B cell (primary cell): Measurements from ENCODE around the gene BIRC7. TPM values are rescaled to one million over a fixed set of nuclear protein-coding genes. Genes with fewer than 3 reads are reported as not detected.

Experiments used
- ATAC-seq: fragments of 200-7000 bp; cut with Tn5 transposase; one replicate; pipeline ENCODE4 v1.10.0; 2021; ENCODE audit warnings: low read depth, mild to moderate bottlenecking, moderate number of reproducible peaks, moderate library complexity
- CTCF ChIA-PET: fragments of 350-600 bp; sonication (Branson Sonifier 250); formaldehyde crosslinking; loops from one replicate; lab custom pipeline; 2021; ENCODE audit warnings: antibody characterized with exemption, inconsistent platforms; lab: Charles Lee
- POLR2A ChIA-PET: fragments of 350-600 bp; sonication (Branson Sonifier 250); formaldehyde crosslinking; loops from one replicate; lab custom pipeline; 2021; ENCODE audit warnings: antibody characterized with exemption; lab: Charles Lee
- DNase-seq: peaks from one replicate; pipeline ENCODE4 v3.0.0; 2013
- H2AFZ ChIP-seq: 2 replicates; pipeline ENCODE4 v1.6.1; 2012; ENCODE audit warnings: mild to moderate bottlenecking, low read depth, low read length; ENCODE audit not compliant: insufficient read depth, poor library complexity, severe bottlenecking
- H3K27ac ChIP-seq, 2 donors: 1 replicate in 1 of 2; 2 replicates in 1 of 2; pipeline ENCODE4 v1.5.1; 2012 to 2013; ENCODE audit warnings: low read length in 2 of 2, mild to moderate bottlenecking in 2 of 2, moderate library complexity in 1 of 2
- H3K27me3 ChIP-seq, 4 experiments: fragments of 200-600 bp in 1 of 4; sonication (generic) in 1 of 4; replicated peaks in 1 of 4; 1 replicate in 2 of 4; 2 replicates in 2 of 4; pipeline versions ENCODE4 v1.6.1 to v1.7.0; 2013 to 2016; ENCODE audit warnings: low read length in 3 of 4, mild to moderate bottlenecking in 2 of 4, mixed read lengths in 1 of 4, moderate library complexity in 1 of 4; ENCODE audit not compliant: insufficient read depth in 4 of 4, control insufficient read depth in 3 of 4; ENCODE audit errors: control extremely low read depth in 1 of 4
- H3K36me3 ChIP-seq, 2 experiments: replicated peaks in 1 of 2; 1 replicate in 1 of 2; 2 replicates in 1 of 2; pipeline versions ENCODE4 v1.6.1 to v1.7.1; 2013; ENCODE audit warnings: low read length in 1 of 2; ENCODE audit not compliant: insufficient read depth in 2 of 2, control insufficient read depth in 1 of 2; ENCODE audit errors: control extremely low read depth in 1 of 2, extremely low read depth in 1 of 2
- H3K4me1 ChIP-seq, 2 donors: fragments of 200-600 bp in 1 of 2; sonication (generic) in 1 of 2; 1 replicate in 1 of 2; 2 replicates in 1 of 2; pipeline versions ENCODE4 v1.5.1 to v1.6.1; 2013 to 2017; ENCODE audit warnings: low read length in 2 of 2; ENCODE audit not compliant: control insufficient read depth in 2 of 2, insufficient read depth in 2 of 2
- H3K4me2 ChIP-seq: replicated peaks from 2 replicates; pipeline ENCODE3; 2012; ENCODE audit warnings: mild to moderate bottlenecking, low read depth, low read length; ENCODE audit not compliant: poor library complexity, severe bottlenecking
- H3K4me3 ChIP-seq, 5 experiments: fragments of 200-600 bp in 1 of 5; sonication (generic) in 1 of 5; 1 replicate in 3 of 5; 2 replicates in 2 of 5; pipeline versions ENCODE4 v1.5.1 to v1.7.0; 2011 to 2016; ENCODE audit warnings: low read length in 4 of 5, mild to moderate bottlenecking in 4 of 5, low read depth in 2 of 5, control low read depth in 1 of 5, moderate library complexity in 1 of 5; ENCODE audit not compliant: insufficient read depth in 1 of 5; ENCODE audit errors: control extremely low read depth in 1 of 5, extremely low read depth in 1 of 5
- H3K79me2 ChIP-seq: fragments of 200-600 bp; sonication (generic); one replicate; pipeline ENCODE4 v1.6.0; 2016; ENCODE audit warnings: low read length; ENCODE audit not compliant: control insufficient read depth, insufficient read depth
- H3K9ac ChIP-seq: fragments of 200-600 bp; sonication (generic); 2 replicates; pipeline ENCODE4 v1.6.1; 2017; ENCODE audit warnings: mild to moderate bottlenecking, low read length, moderate library complexity
- H3K9me3 ChIP-seq, 3 donors: one replicate each; pipeline versions ENCODE4 v1.6.1 to v1.7.1; 2013; ENCODE audit warnings: low read length in 2 of 3; ENCODE audit not compliant: control insufficient read depth in 2 of 3, insufficient read depth in 1 of 3; ENCODE audit errors: control extremely low read depth in 1 of 3
- H4K20me1 ChIP-seq: 2 replicates; pipeline ENCODE4 v1.6.0; 2012; ENCODE audit warnings: mild to moderate bottlenecking, low read length; ENCODE audit not compliant: insufficient read depth, control insufficient read depth, poor library complexity, severe bottlenecking
- H3K27ac Mint-ChIP-seq: one replicate; pipeline ENCODE4 v1.8.0; 2021; ENCODE audit warnings: mixed read lengths
- H3K27me3 Mint-ChIP-seq: one replicate; pipeline ENCODE4 v1.8.0; 2021; ENCODE audit warnings: mixed read lengths
- H3K4me1 Mint-ChIP-seq: one replicate; pipeline ENCODE4 v1.8.0; 2021; ENCODE audit warnings: mixed read lengths
- H3K4me3 Mint-ChIP-seq: one replicate; pipeline ENCODE4 v1.8.0; 2021; ENCODE audit warnings: mixed read lengths
- H3K9me3 Mint-ChIP-seq: one replicate; pipeline ENCODE4 v1.8.0; 2022; ENCODE audit warnings: mixed read lengths; ENCODE audit not compliant: insufficient read depth
- EZH2 ChIP-seq: IDR thresholded peaks from 2 replicates; pipeline ENCODE4 v1.6.1; 2012; ENCODE audit warnings: borderline replicate concordance, low read depth, mild to moderate bottlenecking, moderate library complexity, low read length; ENCODE audit not compliant: insufficient read depth, poor library complexity, severe bottlenecking
- WGBS: methylation state at CpG from one replicate; pipeline ENCODE4 v1.1.5; 2013; ENCODE audit warnings: missing lambda C conversion rate; ENCODE audit not compliant: insufficient coverage; 5-methylcytosine and 5-hydroxymethylcytosine counted together
- intact Hi-C: fragments of 100-400 bp; cut with micrococcal nuclease; formaldehyde crosslinking; loops from one replicate; pipeline ENCODE4 v1.10.0; 2022
- polyA plus RNA-seq: library from polyadenylated mRNA; depleted of rRNA; stranded (reverse); fragments of >200 nt; gene quantifications from 2 replicates; pipeline ENCODE4 v1.2.3, GENCODE V29; 2012
- total RNA-seq, 2 donors: library from RNA; stranded (reverse); fragments of 120-200 nt in 1 of 2; gene quantifications; 1 replicate in 1 of 2; 2 replicates in 1 of 2; pipeline versions ENCODE4 v1.2.3 to v1.2.4, GENCODE V29; 2013 to 2022
- TF ChIP-seq, protein P1 (sequence below): fragments of 200-600 bp; IDR thresholded peaks from one replicate; pipeline ENCODE4 v1.8.0; 2022; ENCODE audit warnings: antibody characterized with exemption, mild to moderate bottlenecking

BIRC7 gene
- total and polyA plus RNA-seq, 2 donors (not counting 1 experiment from before 2014, with no cell fraction given) = 0.12 TPM; not detected in 1

DNA sequence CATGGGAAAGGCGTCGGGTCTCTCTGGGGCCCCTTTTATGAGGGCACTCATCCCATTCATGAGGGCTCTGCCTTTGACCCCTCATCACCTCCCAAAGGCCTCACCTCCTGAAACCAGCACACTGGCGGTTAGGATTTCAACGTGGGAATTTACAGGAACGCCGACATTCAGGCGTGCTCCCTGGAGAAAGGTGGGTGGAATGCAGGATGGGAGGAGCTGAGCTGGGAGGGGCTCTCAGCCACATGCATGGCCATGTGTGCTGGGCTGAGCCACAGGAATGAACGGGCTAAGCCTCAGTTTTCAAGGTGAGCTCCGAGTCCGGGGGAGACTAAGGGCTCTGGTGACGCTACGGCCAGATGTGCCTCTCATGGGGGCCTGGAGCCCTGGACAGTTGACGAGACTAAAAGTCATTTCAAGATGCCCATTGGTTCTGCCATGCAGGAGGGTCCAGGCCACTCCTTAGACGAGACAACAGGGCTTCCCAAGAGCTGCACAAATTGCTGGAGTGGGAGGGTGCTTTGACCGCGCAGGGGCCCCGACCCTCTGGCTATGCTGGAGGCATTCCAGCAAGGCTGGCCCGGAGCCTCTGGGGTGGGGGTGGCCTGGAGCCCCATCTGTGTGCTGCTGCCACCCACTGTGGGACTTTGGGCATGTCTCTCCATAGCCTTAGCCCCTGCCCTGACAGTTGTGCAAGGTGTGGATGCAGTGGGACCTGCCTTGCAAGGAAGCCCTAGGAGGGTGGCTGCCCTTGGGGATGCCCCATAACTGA lies 33.1 kb downstream of the BIRC7 start:
- H3K27me3 ChIP-seq = peaks cover 0 to 5% (median 1%) of the 10 kb centered on the region in 4 experiments
- no peak overlapping the region for H3K9ac ChIP-seq
- H3K4me3 ChIP-seq = no peak overlapping the region
- intact Hi-C loops = no loop called here
- POLR2A ChIA-PET = no interaction called here
- Mint-ChIP-seq H3K27me3 (peaks cover 18% of the 10 kb centered on the region), H3K4me1 (peaks cover 16% of the 10 kb centered on the region), H3K4me3 (no peak overlapping the region), H3K27ac (no peak overlapping the region), H3K9me3 (no peaks in the 10 kb centered on the region)
- TF ChIP-seq EZH2 = no peak
- TF ChIP-seq, protein P1, sequence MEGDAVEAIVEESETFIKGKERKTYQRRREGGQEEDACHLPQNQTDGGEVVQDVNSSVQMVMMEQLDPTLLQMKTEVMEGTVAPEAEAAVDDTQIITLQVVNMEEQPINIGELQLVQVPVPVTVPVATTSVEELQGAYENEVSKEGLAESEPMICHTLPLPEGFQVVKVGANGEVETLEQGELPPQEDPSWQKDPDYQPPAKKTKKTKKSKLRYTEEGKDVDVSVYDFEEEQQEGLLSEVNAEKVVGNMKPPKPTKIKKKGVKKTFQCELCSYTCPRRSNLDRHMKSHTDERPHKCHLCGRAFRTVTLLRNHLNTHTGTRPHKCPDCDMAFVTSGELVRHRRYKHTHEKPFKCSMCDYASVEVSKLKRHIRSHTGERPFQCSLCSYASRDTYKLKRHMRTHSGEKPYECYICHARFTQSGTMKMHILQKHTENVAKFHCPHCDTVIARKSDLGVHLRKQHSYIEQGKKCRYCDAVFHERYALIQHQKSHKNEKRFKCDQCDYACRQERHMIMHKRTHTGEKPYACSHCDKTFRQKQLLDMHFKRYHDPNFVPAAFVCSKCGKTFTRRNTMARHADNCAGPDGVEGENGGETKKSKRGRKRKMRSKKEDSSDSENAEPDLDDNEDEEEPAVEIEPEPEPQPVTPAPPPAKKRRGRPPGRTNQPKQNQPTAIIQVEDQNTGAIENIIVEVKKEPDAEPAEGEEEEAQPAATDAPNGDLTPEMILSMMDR = no peak
- H3K79me2 ChIP-seq = peaks cover 11% of the 10 kb centered on the region
- DNase-seq (no peak), ATAC-seq (no peak)
- H3K4me2 ChIP-seq = no peak overlapping the region
- WGBS = 64% methylated on average over 15 of the region's 18 CpGs
- peaks cover 4% of the 10 kb centered on the region for H4K20me1 ChIP-seq
- peaks cover 11 to 14% of the 10 kb centered on the region in 2 donors for H3K4me1 ChIP-seq
- no peak overlapping the region for H2AFZ ChIP-seq
- H3K36me3 ChIP-seq = no peaks in the 10 kb centered on the region
- H3K9me3 ChIP-seq = no peaks in the 10 kb centered on the region
- CTCF ChIA-PET = no interaction called here
- no peak overlapping the region for H3K27ac ChIP-seq

- Mint-ChIP-seq H3K27ac (no peak overlapping the region), H3K9me3 (no peaks in the 10 kb centered on the region), H3K4me1 (peaks cover 22% of the 10 kb centered on the region), H3K4me3 (peak overlapping the region; percentile 24), H3K27me3 (peaks cover 13% of the 10 kb centered on the region)
- ChIA-PET CTCF (interaction anchor here (1.1 kb wide), 1 partner anchor 47 kb away, joined by 3 read pairs; no protein-coding TSS in a partner anchor), POLR2A (no interaction called here)
- H3K9ac ChIP-seq = no peak overlapping the region
- WGBS = 95% methylated on average over 9 of the region's 9 CpGs
- H3K4me3 ChIP-seq = no peak overlapping the region
- DNase-seq (no peak), ATAC-seq (no peak)
- peaks cover 0 to 5% (median 0%) of the 10 kb centered on the region in 4 experiments for H3K27me3 ChIP-seq
- intact Hi-C loops = no loop called here
- H3K4me2 ChIP-seq = no peak overlapping the region
- H4K20me1 ChIP-seq = peaks cover 11% of the 10 kb centered on the region
- no peaks in the 10 kb centered on the region for H3K9me3 ChIP-seq
- peaks cover 19% of the 10 kb centered on the region for H3K79me2 ChIP-seq
- TF ChIP-seq, protein P1 = no peak
- TF ChIP-seq EZH2 = no peak
- peaks cover 13 to 16% of the 10 kb centered on the region in 2 donors for H3K4me1 ChIP-seq
- H3K36me3 ChIP-seq = no peaks in the 10 kb centered on the region
- H3K27ac ChIP-seq = no peak overlapping the region
- no peak overlapping the region for H2AFZ ChIP-seq
These were observed 34.0 kb downstream of the BIRC7 start for GRCh38 chr20:63269724-63270123.
